Measurements from ENCODE around the gene ADM.

Gene ADM

GRCh38 chr11:10291801-10292638, 12.9 kb upstream of the ADM start:
- no peak for DNase-seq

DNA sequence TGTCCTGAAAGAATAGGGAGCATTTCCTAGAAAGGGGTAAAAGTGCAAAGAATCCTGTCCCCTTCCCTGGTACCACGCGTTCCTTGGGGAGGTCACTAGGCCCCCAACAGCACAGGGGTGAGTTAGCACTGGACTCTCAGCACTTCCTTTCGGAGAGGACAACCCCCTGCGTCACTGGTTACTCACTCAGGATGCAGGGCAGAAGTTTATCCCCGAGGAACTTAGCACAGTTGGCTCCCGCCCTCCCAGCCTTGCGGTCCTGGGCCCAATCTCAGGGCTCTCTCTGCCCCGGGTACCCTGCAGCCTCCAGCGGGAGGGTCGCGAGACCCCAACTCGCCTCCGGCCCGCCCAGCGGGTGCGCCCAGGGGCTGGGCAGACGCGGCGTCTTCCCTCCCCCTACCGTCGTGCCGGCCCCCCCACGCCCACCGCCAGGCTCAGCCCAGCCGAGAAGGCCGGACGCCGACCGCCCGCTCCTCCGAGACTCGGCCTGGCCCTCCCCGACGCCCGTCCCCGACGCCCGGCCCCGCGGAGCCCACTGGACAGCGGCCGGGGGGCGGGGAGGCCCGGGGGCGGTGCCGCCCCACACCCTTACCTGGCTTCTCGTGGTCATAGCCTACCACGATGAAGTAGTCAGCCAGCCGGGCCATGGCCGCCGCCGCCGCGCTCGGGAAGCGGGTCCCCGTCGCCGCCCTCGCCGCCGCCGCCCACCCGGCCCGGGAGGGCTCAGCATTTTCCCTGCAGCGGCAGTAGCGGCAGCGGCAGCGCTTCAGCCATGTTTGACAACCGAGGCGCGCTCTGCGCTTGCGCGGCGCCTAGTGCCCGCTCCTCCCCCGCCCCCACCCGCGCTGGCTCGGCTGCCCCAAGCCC, 11.2 kb upstream of the ADM start, which contains the start of gene SBF2:
Gene SBF2 (minus strand): TSS at position 797 of the 867 bp plus-strand sequence. CDS start 150 bp downstream, at position 647.
- no peak for DNase-seq

DNA sequence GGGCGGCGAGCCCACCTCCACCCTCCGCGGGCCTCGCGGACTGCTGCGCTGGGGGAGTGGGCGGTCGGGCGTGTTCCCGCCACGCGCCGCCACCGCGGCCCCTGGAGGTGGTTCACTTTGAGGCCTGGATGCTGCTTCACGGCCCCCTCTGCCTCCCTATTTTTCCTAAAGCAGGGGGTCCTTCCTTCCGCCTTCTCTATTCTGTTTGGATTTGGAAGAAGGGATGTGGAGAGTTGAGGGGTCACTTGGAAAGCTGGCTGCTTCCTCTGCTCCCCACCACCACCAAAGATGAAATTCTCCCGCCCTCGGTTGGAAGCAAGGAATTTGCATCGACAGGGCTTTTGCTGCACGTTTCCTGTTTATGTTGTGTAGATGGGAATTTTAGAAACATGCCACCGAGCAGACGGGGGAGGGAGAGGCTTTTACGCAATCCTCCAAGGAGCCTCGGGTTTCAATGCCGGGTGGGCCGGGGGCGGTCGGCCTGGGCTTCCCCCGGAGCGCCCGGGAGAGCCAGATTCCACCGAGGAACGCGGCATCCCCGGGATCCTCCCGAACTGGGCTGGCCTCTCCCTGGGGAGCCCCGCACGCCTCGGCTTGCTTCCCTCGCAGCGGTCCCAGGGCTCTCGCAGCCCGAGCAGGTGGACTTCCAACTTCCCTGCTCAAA, 10.5 kb upstream of the ADM start:
- DNase-seq, result no peak

DNA sequence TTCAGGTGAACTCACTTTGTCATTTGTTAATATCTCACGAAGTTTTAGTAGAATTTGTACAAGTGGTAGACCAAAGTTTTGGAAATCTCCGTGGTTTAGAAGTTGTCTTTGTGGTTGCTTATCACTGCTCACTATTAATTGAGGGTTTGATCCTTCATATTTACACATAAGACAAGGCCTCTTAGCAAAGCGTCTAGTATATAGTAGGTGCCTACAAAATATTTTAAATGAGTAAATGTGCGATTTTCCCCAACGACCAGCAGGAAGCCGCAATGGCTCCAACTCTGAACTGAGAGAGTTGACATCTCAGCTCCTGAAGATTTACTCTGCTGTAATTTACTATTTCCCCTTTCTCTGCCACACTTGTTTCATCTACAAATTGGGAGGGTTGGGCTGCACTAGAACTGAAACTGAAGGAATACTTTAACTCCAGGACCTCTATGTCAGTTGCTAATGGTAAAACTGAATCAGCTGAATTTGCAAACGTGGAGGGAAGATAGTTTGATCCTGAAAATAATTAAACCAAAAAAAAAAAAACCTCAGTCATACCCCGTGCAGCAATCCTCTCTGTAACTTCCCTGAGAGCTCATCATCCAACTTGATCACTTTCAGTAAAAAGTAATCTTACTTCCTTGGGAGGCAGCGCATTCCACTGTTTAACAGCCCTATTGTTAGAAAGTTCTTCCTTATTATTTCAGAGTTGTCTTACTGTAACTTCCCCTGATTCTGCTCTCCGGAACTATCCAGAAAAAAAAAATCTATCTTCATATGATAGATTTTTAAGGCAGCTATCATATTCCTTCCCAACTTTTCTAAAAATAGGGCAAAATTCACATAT, 9.6 kb upstream of the ADM start:
- DNase-seq, result no peak

- DNase-seq, result no peak
Observed at GRCh38 chr11:10298342-10298741, 6.5 kb upstream of the ADM start.

DNA sequence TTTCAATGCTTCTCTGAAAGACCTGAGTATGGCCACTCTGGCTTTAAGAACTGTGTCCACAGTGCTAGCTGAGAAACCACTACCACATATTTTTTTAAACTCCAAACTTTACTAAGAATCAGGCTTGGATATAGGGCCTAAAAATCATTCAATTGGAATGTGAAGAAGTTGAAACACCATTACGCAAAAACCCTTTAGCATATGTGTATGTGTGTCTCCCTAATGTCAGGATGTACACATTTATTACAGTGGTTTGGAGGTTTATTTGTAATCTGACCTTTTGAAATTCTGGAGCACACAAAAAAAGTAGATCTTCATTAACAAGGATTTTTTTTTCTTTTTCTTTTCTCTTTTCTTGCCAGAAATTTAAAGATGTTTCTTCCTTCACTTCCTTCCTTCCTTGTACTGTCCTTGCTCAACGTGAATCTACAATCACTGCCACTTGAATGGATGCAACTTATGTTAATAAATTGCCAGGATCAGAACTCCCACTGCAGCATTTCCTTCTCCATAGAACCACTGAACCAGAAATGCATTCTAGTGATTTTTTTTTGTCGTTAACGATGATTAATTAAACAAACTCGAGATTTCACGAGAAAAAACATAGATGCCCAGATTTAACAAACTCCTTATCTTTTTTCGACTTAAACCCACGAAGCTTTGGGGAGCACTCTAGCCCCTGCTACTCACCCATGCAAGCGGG, 3.1 kb upstream of the ADM start:
- no peak for DNase-seq

- no peak for DNase-seq
Observed at GRCh38 chr11:10302359-10302743, 2.5 kb upstream of the ADM start.

- peak; percentile 64 for DNase-seq
Observed at GRCh38 chr11:10302744-10303557, 1.9 kb upstream of the ADM start.

- no peak for DNase-seq
Observed at GRCh38 chr11:10303558-10304363, 1.1 kb upstream of the ADM start.

DNA sequence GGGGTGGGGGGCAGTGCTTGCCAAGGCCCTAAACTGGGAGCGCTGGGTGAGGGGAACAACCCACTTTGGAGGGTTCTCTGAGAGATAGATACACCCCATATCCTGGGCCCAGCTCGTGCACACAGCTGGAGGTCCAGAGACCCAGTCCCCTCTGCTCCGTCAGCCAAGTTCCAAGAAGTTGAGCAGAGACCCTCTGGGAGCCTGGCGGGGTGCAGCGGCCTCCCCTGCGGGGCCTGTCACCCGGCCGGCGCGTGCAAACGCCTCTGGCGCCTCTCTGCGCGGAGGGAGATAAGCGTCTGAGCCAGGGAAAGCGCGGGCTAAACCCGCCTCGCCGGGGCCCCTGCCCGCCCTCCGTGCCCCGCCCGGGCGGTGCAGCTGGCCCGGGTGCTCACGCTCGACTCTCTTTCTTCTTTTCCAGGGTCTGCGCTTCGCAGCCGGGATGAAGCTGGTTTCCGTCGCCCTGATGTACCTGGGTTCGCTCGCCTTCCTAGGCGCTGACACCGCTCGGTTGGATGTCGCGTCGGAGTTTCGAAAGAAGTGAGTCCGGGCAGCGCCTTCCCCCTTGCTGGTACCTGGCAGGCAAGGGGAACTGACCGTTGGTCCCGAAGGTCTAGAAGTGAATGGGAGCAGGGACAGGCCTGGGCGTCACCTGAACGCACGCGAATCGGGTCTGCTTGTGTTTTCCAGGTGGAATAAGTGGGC, 540 bp downstream of the ADM start:
- no peak for DNase-seq

- DNase-seq, result no peak
Observed at GRCh38 chr11:10305964-10306918, 1.4 kb downstream of the ADM start.

DNA sequence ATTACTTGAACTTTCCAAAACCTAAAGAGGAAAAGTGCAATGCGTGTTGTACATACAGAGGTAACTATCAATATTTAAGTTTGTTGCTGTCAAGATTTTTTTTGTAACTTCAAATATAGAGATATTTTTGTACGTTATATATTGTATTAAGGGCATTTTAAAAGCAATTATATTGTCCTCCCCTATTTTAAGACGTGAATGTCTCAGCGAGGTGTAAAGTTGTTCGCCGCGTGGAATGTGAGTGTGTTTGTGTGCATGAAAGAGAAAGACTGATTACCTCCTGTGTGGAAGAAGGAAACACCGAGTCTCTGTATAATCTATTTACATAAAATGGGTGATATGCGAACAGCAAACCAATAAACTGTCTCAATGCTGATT, 2.1 kb downstream of the ADM start:
- DNase-seq, result no peak

- no peak for DNase-seq
Observed at GRCh38 chr11:10307400-10308200, 2.7 kb downstream of the ADM start.

- DNase-seq, result no peak
Observed at GRCh38 chr11:10308201-10308954, 3.5 kb downstream of the ADM start.

- DNase-seq, result no peak
Observed at GRCh38 chr11:10309163-10310093, 4.6 kb downstream of the ADM start.
